Coronary artery (tissue), 2 donors: ENCODE data around the gene SEMA3G.

Experiments used
- DNase-seq: peaks from one replicate; pipeline ENCODE4 v3.0.0-alpha.2; 2017; ENCODE audit warnings: low spot score
- H3K27ac ChIP-seq, 2 donors: fragments of 200-600 bp; sonication (generic); one replicate each; pipeline ENCODE4 v1.5.1; 2016 to 2019
- H3K4me3 ChIP-seq: fragments of 200-600 bp; sonication (generic); 2 replicates; pipeline ENCODE4 v1.5.1; 2016; ENCODE audit warnings: mild to moderate bottlenecking, moderate library complexity
- TF ChIP-seq, protein P1 (sequence below): fragments of 200-600 bp; sonication (generic); IDR thresholded peaks from one replicate; pipeline ENCODE4 v1.5.1; 2019; ENCODE audit warnings: antibody characterized with exemption

SEMA3G gene

GRCh38 chr3:52452126-52452525, 7.2 kb upstream of the SEMA3G start:
- TF ChIP-seq, protein P1, sequence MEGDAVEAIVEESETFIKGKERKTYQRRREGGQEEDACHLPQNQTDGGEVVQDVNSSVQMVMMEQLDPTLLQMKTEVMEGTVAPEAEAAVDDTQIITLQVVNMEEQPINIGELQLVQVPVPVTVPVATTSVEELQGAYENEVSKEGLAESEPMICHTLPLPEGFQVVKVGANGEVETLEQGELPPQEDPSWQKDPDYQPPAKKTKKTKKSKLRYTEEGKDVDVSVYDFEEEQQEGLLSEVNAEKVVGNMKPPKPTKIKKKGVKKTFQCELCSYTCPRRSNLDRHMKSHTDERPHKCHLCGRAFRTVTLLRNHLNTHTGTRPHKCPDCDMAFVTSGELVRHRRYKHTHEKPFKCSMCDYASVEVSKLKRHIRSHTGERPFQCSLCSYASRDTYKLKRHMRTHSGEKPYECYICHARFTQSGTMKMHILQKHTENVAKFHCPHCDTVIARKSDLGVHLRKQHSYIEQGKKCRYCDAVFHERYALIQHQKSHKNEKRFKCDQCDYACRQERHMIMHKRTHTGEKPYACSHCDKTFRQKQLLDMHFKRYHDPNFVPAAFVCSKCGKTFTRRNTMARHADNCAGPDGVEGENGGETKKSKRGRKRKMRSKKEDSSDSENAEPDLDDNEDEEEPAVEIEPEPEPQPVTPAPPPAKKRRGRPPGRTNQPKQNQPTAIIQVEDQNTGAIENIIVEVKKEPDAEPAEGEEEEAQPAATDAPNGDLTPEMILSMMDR = no peak
- Histone ChIP-seq H3K4me3 (no peak overlapping the region), H3K27ac (no peak overlapping the region)
- DNase-seq = no peak

DNA sequence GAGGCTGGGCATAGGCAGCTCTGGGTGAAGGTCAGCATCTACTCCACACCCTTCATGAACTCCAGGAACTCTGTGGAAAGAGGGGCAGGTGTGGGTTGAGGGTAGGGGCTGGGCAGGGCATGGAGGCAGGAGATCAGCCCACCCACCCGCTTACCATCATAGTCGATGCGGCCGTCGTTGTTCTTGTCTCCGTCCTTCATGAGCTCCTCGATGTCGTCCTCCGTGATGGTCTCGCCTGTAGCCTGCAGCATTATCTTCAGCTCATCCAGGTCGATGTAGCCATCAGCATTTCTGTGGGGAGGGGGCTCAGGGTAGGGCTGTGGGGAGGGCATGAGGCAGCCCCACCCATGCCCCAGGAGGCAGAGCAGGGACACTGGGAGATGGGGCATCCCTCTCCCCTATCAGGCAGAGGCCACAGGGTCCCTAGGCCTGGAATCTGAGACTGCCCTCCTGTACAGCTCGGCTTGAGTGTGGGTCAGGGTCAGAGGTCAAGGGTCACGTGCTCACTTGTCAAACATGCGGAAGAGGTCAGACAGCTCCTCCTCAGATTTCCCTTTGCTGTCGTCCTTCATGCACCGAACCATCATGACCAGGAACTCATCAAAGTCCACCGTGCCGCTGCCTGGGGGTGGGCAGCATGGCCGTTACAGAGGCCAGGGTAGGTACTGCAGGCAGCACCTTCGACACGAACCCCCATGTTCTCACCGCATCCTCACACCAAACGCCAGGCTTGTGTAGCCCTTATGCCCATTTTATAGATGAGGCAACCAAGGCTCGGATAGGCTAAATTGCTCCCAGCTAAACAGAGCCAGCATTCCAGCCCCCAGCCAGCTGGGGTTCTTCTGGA, 6.6 kb upstream of the SEMA3G start:
- no peak overlapping the region for H3K4me3 ChIP-seq
- no peak for DNase-seq
- no peak overlapping the region for H3K27ac ChIP-seq
- TF ChIP-seq, protein P1 = no peak

DNA sequence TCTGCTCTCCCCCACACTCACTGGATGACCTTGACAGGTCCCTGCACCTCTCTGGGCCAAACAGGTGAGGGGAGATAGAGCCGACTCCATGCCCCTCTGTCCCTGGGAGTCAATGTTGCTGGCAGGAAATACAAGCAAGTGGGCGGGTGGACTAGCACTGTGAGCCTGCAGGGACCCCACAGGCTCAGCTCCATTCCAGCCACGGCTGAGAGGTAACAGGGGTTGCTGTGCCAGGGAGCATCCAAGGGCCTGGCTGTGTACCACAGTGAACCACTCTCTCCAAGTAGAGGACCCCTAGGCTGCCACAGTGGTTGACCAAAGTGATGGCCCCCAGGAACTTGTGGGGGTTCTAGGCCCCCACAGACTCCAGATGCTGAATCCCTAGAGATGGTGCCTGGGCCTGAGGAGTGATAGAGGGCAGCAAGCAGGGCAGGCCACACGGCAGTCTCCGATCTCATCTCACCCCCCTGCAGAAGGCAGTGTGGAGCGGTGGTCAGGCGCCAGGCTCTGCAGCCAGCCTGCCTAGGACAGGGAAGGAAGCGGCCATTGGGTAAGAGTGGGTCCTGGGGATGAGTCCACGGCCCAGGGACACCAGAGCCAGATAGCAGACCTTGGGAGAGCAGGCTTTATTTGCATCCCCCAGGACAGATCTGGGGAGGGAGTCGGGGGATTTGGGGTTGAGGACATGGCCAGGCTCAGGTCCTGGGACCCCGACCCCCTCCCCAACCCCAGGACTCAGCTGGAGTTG, 5.8 kb upstream of the SEMA3G start:
- TF ChIP-seq, protein P1 = no peak
- H3K4me3 ChIP-seq = no peak overlapping the region
- no peak for DNase-seq
- no peak overlapping the region for H3K27ac ChIP-seq

- H3K27ac ChIP-seq = no peak overlapping the region
Measured at GRCh38 chr3:52447512-52448355, 2.8 kb upstream of the SEMA3G start.

GRCh38 chr3:52446631-52447511, 2.0 kb upstream of the SEMA3G start:
- no peak for DNase-seq
- Histone ChIP-seq H3K27ac (no peak overlapping the region), H3K4me3 (no peak overlapping the region)
- TF ChIP-seq, protein P1 = peak; percentile 99

More at GRCh38 chr3:52447512-52448355, 2.8 kb upstream of the SEMA3G start:
- DNase-seq = no peak
- TF ChIP-seq, protein P1 = no peak
- no peak overlapping the region for H3K4me3 ChIP-seq

DNA sequence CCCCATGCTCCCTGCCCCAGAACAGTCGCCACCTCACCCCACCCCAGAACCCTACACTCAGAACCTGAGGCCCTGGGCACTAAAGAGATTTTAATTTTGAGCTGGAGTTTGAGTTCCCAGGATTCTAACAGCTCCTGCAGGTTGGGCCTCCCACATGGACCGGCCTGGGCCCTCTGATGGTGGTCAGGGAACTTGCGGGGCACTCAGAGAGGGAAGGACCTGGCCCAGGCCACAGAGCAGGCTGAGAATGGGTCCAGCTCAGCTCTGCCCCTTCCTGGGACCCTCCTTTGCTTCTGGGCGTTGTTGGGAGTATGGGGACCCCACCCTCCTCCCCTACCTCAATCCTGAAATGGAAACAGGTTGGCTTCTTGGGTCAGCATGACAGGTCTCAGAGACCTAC, 1.1 kb upstream of the SEMA3G start:
- DNase-seq = no peak

More for the DNA sequence above, 1.1 kb upstream of the SEMA3G start:
- Histone ChIP-seq H3K4me3 (no peak overlapping the region), H3K27ac (no peak overlapping the region)
- TF ChIP-seq, protein P1 = no peak
